Heart left ventricle (tissue), 16 donors: ENCODE data around the gene SLC25A26. TPM values are rescaled to one million over a fixed set of nuclear protein-coding genes. Genes with fewer than 3 reads are reported as not detected.
A peak's percentile ranks its signal among the peaks of the same experiment; 100 is the strongest.
"Not testable (repeated sequence)": the region's sequence is repeated elsewhere in the genome, so short reads cannot be mapped to it uniquely, and the experiment has no call there.

Experiments
- ATAC-seq, 4 donors: fragments of 200-7000 bp; cut with Tn5 transposase; one replicate each; pipeline ENCODE4 v1.9.1; 2020 to 2022; ENCODE audit warnings: moderate library complexity in 4 of 4, mild to moderate bottlenecking in 3 of 4, moderate number of reproducible peaks in 1 of 4
- DNase-seq, 5 donors: peaks; one replicate each; pipeline ENCODE4 v3.0.0-alpha.2; 2020
- H3K27ac ChIP-seq, 12 donors: fragments of 200-600 bp; sonication (generic) in 4 of 12; one replicate each; pipeline versions ENCODE4 v1.5.0 to v1.8.0; 2016 to 2022; ENCODE audit warnings: mild to moderate bottlenecking in 2 of 12
- H3K27me3 ChIP-seq, 9 donors: fragments of 200-600 bp; sonication (generic) in 2 of 9; one replicate each; pipeline versions ENCODE4 v1.5.1 to v1.8.0; 2016 to 2022; ENCODE audit warnings: mild to moderate bottlenecking in 3 of 9
- H3K36me3 ChIP-seq, 9 donors: fragments of 200-600 bp; sonication (generic) in 2 of 9; one replicate each; pipeline versions ENCODE4 v1.5.0 to v1.8.0; 2018 to 2022; ENCODE audit warnings: mild to moderate bottlenecking in 2 of 9
- H3K4me1 ChIP-seq, 12 donors: fragments of 200-600 bp; sonication (generic) in 4 of 12; one replicate each; pipeline versions ENCODE4 v1.5.0 to v1.8.0; 2016 to 2022; ENCODE audit warnings: mild to moderate bottlenecking in 3 of 12
- H3K4me3 ChIP-seq, 12 donors: fragments of 200-600 bp; sonication (generic) in 4 of 12; one replicate each; pipeline versions ENCODE4 v1.5.0 to v1.8.0; 2017 to 2022; ENCODE audit warnings: mild to moderate bottlenecking in 9 of 12, moderate library complexity in 4 of 12
- H3K9me3 ChIP-seq, 12 donors: fragments of 200-600 bp; sonication (generic) in 4 of 12; one replicate each; pipeline versions ENCODE4 v1.5.0 to v1.8.0; 2016 to 2022; ENCODE audit warnings: mild to moderate bottlenecking in 1 of 12
- POLR2A ChIP-seq, 2 donors: fragments of 450-650 bp; IDR thresholded peaks; one replicate each; pipeline ENCODE4 v1.6.1; 2017; ENCODE audit warnings: antibody characterized with exemption in 2 of 2, mild to moderate bottlenecking in 2 of 2, moderate library complexity in 2 of 2
- WGBS, 4 donors: extraction: QIAGEN DNeasy Blood & Tissue Kit in 2 of 4; methylation state at CpG; one replicate each; pipeline versions ENCODE4 v1.1.5 to v1.1.7; 2013 to 2018; 5-methylcytosine and 5-hydroxymethylcytosine counted together
- intact Hi-C, 10 donors: fragments of 100-400 bp; cut with DNase I; formaldehyde crosslinking; loops; one replicate each; pipeline versions ENCODE4 v1.11.1 to v1.14.2; 2022
- polyA plus RNA-seq, 2 donors: library from polyadenylated mRNA; stranded (reverse); fragments of 200-250 nt; gene quantifications; one replicate each; pipeline ENCODE4 v1.2.3, GENCODE V29; 2013
- total RNA-seq, 9 donors: library from RNA; depleted of rRNA in 2 of 9; stranded (reverse); fragments of >200 nt in 2 of 9; fragmentation: NEBNext Ultra II Directional in 3 of 9; extraction: Animal tissue kit (Norgen Biotek cat#: 25700) in 3 of 9; gene quantifications; one replicate each; pipeline versions ENCODE4 v1.1.0 to v1.2.4, GENCODE V29; 2016 to 2023
- TF ChIP-seq, protein P1 (sequence below), 12 donors: fragments of 200-600 bp; sonication (generic) in 4 of 12; IDR thresholded peaks; one replicate each; pipeline versions ENCODE4 v1.5.0 to v1.8.0; 2018 to 2022; ENCODE audit warnings: antibody characterized with exemption in 12 of 12, mild to moderate bottlenecking in 5 of 12
- donor health status: ischemic (EF 13 %, LVEDD 7.1; RV severe dilation, severe dysfunction).
- donor health status: healthy with polysubstance abuse.
- donor health status: DM: no; HTN: yes; CAD: no.
- donor health status: DM: no; HTN: no; CAD: no.
- donor health status: ischemic (EF 25% LVEDD 6.9; RV normal size, moderate dysfunction).
- donor health status: ischemic (EF 25% LVEDD 5.7; RV mildly dilated, moderate dysfunction).
- donor health status: healthy.
- donor health status: DM: yes; HTN: yes; CAD: no.
- donor health status: ischemic (EF 35%, LVEDD 5.7; RV mildly dilated, moderate dysfunction).
- donor health status: nonischemic (EF 11% LVEDD 7.7; RV severe dilation, severe dysfunction).
- donor health status: DM: yes; HTN: yes; CAD: no.
- donor health status: PGD.
- donor health status: ischemic (EF 29% LVEDD 5.4; RV normal size, mild dysfunction).
- donor health status: nonischemic (EF 23%, LVEDD 6.1; RV moderate dilation, normal function).

The SLC25A26 gene
- total and polyA plus RNA-seq, 11 donors, result 20.0 to 42.2 (median 25.4) TPM

DNA sequence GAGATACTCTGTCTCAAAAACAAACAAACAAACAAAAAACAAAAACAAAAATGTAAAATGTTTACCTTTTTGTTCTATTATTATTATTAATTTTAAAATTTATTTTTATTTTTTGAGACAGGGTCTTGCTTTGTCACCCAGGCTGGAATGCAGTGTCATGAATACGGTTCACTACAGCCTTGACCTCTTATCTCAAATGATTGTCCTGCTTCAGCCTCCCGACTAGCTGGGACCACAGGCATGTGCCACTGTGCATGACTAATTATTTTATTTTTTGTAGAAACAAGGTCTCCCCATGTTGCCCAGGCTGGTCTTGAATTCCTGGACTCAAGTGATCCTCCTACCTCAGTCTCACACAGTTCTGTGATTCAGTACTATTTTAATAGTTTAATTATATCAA lies 5.7 kb upstream of the SLC25A26 start:
- 44 to 54% (median 51%) methylated on average over 2 of the region's 2 CpGs for WGBS, 4 donors
- H3K27ac ChIP-seq, result no peak overlapping the region
- H3K4me3 ChIP-seq, result no peak overlapping the region
- DNase-seq, result no peak
- no peak for TF ChIP-seq POLR2A (IDR thresholded peaks at IDR 0.05)
- TF ChIP-seq, protein P1, sequence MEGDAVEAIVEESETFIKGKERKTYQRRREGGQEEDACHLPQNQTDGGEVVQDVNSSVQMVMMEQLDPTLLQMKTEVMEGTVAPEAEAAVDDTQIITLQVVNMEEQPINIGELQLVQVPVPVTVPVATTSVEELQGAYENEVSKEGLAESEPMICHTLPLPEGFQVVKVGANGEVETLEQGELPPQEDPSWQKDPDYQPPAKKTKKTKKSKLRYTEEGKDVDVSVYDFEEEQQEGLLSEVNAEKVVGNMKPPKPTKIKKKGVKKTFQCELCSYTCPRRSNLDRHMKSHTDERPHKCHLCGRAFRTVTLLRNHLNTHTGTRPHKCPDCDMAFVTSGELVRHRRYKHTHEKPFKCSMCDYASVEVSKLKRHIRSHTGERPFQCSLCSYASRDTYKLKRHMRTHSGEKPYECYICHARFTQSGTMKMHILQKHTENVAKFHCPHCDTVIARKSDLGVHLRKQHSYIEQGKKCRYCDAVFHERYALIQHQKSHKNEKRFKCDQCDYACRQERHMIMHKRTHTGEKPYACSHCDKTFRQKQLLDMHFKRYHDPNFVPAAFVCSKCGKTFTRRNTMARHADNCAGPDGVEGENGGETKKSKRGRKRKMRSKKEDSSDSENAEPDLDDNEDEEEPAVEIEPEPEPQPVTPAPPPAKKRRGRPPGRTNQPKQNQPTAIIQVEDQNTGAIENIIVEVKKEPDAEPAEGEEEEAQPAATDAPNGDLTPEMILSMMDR (IDR thresholded peaks at IDR 0.05), result no peak
- H3K27me3 ChIP-seq, result no peaks in the 10 kb centered on the region
- H3K9me3 ChIP-seq, result no peaks in the 10 kb centered on the region
- no peak for ATAC-seq
- intact Hi-C loops, result no loop called here
- peaks cover 0 to 9% (median 2%) of the 10 kb centered on the region in 12 donors for H3K4me1 ChIP-seq
- no peaks in the 10 kb centered on the region for H3K36me3 ChIP-seq

DNA sequence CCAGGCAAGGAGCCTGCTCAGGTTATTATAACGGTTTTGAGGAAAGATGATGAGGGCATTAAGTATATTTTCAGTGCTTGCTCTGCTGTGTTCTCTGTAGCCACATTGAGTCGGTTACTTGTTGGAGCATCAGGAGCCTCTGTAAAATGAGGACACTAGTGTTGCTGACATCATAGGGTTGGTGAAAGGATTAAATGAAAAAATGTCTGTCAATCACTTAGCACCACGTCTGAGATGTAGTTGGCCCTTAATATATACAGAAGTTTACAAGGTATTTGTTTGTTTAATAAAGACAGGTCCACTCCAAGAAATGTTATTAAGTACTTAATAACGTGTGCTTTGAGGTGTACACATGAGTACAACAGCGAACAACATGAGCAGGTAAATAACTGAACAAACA lies 735 bp upstream of the SLC25A26 start:
- no peak for TF ChIP-seq POLR2A (IDR thresholded peaks at IDR 0.05)
- TF ChIP-seq, protein P1 (IDR thresholded peaks at IDR 0.05), result no peak
- intact Hi-C loops, result no loop called here

DNA sequence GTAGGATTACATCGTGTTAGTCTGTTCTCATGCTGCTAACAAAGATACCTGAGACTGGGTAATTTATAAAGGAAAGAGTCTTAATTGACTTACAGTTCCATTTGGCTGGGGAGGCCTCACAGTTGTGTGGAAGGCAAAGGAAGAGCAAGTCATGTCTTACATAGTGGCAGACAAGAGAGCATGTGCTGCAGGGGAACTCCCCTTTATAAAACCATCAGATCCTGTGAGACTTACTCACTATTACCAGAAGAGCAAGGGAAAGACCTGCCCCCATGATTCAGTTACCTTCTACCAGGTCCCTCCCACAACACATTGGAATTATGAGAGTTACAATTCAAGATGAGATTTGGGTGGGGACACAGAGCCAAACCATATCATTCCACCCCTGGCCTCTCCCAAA lies 3.4 kb downstream of the SLC25A26 start:
- DNase-seq (no peak), ATAC-seq (no peak)
- TF ChIP-seq, protein P1 (IDR thresholded peaks at IDR 0.05), result no peak
- TF ChIP-seq POLR2A (IDR thresholded peaks at IDR 0.05), result no peak
- intact Hi-C loops, result no loop called here
- no peaks in the 10 kb centered on the region for H3K27me3 ChIP-seq
- no peak overlapping the region for H3K27ac ChIP-seq
- no peak overlapping the region for H3K4me3 ChIP-seq
- H3K36me3 ChIP-seq, result peaks cover 0 to 12% (median 0%) of the 10 kb centered on the region in 9 donors
- H3K9me3 ChIP-seq, result no peaks in the 10 kb centered on the region
- WGBS, 4 donors, result 94 to 100% (median 96%) methylated on average over 1 of the region's 1 CpG
- peaks cover 0 to 21% (median 9%) of the 10 kb centered on the region in 12 donors for H3K4me1 ChIP-seq

More for the DNA sequence above, 735 bp upstream of the SLC25A26 start:
- Histone ChIP-seq H3K4me1 (peaks cover 0 to 15% (median 9%) of the 10 kb centered on the region in 12 donors), H3K27me3 (no peaks in the 10 kb centered on the region), H3K4me3 (peak overlapping the region; percentile 59 to 80 (median 74)), H3K27ac (peak overlapping the region in 6 of 12 donors; percentile 63 to 79 (median 72)), H3K9me3 (no peaks in the 10 kb centered on the region), H3K36me3 (peaks cover 0 to 12% (median 0%) of the 10 kb centered on the region in 9 donors)
- no peak for DNase-seq
- WGBS, 4 donors, result 23 to 27% (median 23%) methylated on average over 5 of the region's 5 CpGs
- no peak for ATAC-seq

DNA sequence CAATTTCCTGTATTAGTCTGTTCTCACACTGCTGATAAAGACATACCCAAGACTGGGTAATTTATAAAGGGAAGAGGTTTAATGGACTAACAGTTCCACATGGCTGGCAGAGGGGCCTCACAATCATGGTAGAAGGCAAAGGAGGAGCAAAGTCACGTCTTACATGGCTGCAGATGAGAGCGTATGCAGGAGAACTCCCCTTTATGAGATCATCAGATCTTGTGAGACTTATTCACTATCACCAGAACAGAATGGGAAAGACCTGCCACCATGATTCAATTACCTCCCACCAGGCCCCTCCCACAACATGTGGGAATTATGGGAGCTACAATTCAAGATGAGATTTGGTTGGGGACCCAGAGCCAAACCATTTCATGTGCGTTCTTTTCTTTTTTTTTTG lies 5.3 kb downstream of the SLC25A26 start:
- 94 to 97% (median 95%) methylated on average over 3 of the region's 3 CpGs for WGBS, 4 donors
- ATAC-seq, H3K9me3 ChIP-seq, intact Hi-C loops, H3K27me3 ChIP-seq, H3K27ac ChIP-seq, H3K4me3 ChIP-seq, DNase-seq: not testable (repeated sequence)
- Histone ChIP-seq H3K36me3 (peaks cover 0 to 12% (median 0%) of the 10 kb centered on the region in 9 donors), H3K4me1 (peaks cover 0 to 16% (median 6%) of the 10 kb centered on the region in 12 donors)

DNA sequence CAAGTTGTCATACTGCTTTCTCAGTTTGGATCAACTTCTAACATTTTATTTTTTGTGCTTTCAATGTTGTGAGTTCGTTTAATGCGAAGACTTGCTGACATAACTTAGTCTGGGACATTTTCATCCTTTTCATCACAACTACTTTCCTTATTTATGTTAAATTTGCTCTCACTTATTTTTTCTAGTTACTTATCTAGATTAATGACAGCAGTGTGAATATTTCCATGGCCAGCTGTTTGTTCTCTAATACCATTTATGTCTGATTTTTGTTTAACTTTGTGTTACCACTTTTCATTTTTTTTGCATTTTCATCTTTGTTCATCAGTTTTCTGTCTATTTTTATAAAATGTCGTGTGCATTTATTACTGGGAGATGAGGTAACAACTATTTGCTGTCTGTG lies 6.2 kb downstream of the SLC25A26 start:
- Histone ChIP-seq H3K36me3 (peaks cover 0 to 12% (median 0%) of the 10 kb centered on the region in 9 donors), H3K27me3 (no peaks in the 10 kb centered on the region), H3K4me3 (no peak overlapping the region), H3K27ac (no peak overlapping the region), H3K4me1 (peaks cover 0 to 8% (median 0%) of the 10 kb centered on the region in 12 donors), H3K9me3 (no peaks in the 10 kb centered on the region)
- intact Hi-C loops, result no loop called here
- DNase-seq, result no peak
- no peak for ATAC-seq
- 76 to 82% (median 79%) methylated on average over 3 of the region's 3 CpGs for WGBS, 4 donors
- TF ChIP-seq, protein P1 (IDR thresholded peaks at IDR 0.05), result no peak
- TF ChIP-seq POLR2A (IDR thresholded peaks at IDR 0.05), result no peak
